Midbrain (tissue), 1 donor: ENCODE data around the gene IRF5.

Experiments used
- DNase-seq: peaks from one replicate; lab custom pipeline; 2025; lab: John Stamatoyannopoulos, UW

Gene IRF5

DNA sequence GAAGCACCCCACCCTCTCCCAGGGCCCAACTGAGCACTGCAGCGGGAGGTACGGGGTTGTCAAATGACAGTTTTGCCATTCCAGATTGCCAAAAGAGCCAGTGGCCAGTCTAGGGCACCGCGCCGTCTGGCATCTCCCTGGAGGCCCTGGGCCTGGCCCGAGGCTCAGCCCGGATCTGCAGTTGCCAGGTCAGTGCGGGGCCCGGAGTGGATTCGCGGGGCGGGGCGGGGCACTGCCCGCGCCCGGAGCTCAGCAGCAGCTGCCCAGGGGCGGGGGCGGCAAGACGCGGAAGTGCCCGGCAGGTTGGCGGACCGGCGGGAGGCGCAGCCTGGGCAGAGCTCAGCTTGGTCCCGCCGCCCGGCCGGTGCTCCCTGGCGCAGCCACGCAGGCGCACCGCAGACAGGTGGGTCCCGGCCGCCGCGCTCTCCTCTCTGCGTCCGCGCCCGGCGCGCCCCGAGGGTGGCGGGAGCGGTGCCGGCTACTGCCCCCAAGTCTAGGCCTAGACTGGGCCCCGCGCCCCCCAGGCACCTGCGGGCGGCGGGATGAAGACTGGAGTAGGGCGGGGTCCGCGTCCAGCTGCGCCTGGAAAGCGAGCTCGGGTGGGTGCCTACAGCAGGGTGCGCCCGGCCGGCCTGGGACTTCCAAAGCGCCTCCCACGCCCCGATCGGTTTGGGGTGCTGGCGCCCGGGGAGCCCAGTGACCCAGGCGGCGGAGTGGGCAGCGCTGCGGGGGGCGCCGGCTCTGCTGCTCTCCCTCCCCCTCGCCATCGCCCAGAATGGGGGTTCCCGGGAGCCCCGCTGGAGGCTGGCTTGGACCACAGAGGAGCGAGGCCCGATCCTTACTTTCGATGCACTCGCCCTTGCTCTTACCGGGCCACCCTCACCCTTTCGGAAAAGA lies at the start of gene IRF5:
TSS of gene IRF5 (plus strand) at position 281 of the 897 bp plus-strand sequence. CDS start 4,155 bp downstream, outside the sequence.
- DNase-seq, result peak; percentile 13

DNA sequence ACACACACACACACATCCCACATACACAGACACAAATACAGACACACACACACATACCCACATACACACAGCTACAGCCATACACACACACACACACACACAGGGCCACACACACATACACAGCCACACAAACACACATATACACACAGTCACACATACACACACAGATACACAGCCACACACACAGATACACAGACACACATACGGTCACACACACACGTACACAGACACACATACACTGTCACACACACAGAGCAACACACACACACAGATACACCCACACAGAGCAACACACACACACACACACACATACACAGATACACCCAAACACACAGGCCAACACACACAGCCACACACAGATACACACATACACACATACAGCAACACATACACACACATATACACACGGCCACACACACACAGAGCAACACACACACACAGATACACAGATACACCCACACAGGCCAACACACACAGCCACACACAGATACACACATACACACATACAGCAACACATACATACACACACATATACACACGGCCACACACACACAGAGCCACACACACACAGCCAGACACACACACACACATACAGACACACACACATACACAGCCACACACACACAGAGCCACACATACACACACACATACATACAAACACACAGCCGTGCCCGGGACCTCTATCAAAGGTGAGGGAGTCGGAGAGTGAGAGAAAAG lies 49.5 kb upstream of the IRF5 start:
- no peak for DNase-seq

- no peak for DNase-seq
These were observed 49.0 kb upstream of the IRF5 start for GRCh38 chr7:128888756-128889095.

DNA sequence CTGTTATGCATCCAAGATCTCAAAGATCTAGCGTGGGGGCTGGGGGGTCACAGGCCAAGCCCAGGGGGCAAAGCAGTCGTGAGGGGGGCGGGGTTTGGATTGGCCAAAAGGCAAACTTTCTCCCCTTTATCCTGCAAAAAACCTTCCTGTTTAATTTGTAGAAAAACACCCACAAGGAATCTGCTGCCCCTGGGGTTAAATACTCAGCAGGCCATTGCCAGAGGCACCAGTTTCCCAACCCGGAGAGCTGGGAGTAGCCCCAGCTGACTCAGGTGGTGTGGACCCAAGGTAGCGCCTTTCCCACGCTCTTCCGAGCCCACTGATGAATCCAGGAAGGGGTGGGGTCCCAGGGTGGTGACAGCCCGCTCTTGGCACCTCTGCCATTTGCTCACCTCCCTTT lies 48.6 kb upstream of the IRF5 start:
- no peak for DNase-seq

GRCh38 chr7:128890306-128891109 lies 47.2 kb upstream of the IRF5 start:
- DNase-seq, result no peak

GRCh38 chr7:128891110-128891941 lies 46.4 kb upstream of the IRF5 start:
- DNase-seq, result no peak

GRCh38 chr7:128891942-128892269 lies 45.8 kb upstream of the IRF5 start:
- no peak for DNase-seq

DNA sequence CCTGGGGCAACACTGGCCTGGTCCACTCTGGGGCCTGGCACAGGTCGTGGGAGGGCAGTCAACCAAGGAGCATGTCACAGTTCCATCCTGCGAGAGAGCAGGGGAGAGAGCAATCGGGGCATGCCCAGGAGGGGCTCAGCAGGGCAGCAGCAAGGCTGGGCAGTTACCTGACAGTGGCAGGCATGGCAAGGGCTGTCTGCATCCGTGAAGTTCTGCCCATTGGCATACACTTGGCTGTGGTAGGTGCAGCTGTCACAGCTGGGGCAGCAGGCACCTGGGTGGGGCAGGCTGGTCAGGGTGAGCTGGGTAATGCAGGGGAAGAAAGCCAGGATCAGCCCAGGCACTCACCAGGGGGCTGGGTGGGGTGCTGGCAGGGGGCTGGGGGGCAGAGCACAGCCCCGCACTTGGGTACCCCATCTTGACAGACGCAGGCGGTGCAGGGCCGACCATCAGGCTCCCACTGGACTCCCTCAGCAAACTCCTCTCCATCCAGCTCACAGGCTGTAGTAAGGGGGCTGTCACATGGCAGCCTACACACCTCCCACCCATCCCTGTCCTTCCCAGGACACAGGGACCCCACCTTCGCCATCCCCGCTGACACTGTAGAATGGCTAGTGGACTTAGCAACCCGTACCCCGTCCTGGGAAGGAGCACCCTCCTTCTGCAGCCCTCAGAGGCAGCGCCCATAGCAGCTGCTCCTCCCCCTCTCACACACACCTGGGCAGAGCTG lies 45.0 kb upstream of the IRF5 start:
- no peak for DNase-seq

DNA sequence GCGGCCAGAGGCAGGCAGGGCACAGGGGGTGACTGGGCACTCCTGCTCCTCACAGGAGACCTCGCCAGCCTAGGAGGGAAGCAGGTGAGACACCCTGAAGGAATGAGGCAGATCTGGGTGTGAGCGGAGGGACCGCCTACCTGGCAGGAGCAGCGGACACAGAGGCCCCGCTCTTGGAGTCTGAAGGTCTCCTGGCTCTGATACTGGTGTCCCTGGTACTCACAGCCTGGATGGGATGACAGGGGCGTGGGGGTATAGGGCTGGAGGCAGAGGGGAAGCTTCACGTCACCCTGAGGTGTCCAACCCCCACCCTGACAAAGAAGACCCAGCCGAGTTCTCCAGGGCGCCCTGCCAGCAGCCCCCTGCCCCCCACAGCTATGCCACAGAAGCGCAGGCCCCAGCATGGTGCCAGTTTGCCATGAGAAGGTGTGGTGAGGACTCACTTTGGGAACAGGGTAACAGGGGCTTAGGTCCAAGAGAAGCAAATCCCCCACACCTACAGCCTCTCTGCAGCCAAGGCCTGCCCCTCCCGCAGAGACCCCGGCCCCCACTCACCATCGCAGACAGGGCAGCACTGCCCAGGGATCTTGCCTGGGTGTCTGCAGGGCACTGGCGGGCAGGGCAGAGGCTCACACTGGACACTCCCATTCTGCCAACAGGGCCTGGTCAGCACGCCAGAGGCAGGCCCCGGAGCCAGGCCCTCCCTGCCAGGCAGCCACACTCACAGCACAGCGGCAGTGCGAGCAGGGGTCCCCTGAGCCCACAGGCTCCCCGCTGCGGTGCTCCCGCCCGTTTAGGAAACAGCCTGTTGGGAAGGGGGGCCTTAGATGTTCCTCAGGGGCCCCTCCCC lies 44.3 kb upstream of the IRF5 start:
- DNase-seq, result no peak

- DNase-seq, result no peak
These were observed 43.7 kb upstream of the IRF5 start for GRCh38 chr7:128894101-128894440.

DNA sequence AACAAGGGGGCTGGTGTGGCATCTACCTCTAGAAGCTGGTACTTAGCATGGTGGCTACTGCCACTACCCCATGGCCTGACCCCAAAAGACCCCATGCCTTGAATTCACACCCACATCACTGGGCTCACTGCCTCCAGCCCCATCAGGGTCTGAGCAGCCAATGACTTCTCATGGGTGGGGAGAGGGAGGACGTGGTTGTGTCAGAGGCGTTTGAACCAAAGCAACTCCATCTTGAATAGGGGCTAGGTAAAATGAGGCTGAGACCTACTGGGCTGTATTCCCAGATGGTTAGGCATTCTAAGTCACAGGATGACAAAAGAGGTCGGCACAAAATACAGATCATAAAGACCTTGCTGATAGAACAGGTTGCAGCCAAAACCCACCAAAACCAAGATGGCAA lies 42.4 kb upstream of the IRF5 start:
- no peak for DNase-seq

DNA sequence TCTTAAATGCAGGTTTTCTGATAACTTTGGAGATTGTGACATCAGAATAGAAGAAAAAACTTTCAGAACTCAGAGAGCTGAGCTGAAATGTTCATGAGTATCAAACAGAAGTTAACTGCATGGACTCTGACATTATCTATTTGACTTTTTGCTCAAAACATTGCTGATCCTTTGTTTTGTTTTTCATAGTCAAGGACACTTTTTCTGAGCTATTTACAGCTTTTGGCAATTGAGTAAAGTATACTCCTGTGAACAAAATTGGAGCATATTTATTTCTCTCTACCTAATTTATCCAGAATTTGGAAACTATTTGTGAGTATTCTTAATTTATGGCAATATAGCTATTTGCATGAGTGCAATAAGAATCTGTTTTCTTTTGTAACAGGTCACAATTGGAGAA lies 38.3 kb upstream of the IRF5 start:
- DNase-seq, result no peak

DNA sequence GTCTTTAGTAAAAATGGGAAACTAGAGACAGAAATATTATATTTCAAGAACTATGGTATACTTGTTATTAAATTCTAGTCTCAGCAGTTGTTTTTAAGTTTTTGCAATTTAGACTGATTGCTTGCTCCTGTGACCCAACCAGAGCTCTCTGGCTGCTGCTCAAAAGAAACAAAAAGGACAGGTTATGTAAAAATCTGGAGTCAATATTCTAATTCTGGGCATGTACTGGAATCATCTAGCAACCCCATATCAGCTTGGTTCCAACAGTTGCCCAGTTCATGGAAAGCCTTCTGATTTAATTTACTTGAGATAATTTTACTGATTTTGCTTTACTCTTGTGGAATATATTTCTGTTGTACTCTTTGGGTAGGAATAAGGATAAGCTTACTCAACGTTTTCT lies 37.5 kb upstream of the IRF5 start:
- DNase-seq, result no peak

GRCh38 chr7:128902761-128903585 lies 34.8 kb upstream of the IRF5 start:
- no peak for DNase-seq

GRCh38 chr7:128903621-128904361 lies 33.9 kb upstream of the IRF5 start:
- DNase-seq, result no peak

GRCh38 chr7:128904381-128905197 lies 33.1 kb upstream of the IRF5 start:
- peak; percentile 26 for DNase-seq

DNA sequence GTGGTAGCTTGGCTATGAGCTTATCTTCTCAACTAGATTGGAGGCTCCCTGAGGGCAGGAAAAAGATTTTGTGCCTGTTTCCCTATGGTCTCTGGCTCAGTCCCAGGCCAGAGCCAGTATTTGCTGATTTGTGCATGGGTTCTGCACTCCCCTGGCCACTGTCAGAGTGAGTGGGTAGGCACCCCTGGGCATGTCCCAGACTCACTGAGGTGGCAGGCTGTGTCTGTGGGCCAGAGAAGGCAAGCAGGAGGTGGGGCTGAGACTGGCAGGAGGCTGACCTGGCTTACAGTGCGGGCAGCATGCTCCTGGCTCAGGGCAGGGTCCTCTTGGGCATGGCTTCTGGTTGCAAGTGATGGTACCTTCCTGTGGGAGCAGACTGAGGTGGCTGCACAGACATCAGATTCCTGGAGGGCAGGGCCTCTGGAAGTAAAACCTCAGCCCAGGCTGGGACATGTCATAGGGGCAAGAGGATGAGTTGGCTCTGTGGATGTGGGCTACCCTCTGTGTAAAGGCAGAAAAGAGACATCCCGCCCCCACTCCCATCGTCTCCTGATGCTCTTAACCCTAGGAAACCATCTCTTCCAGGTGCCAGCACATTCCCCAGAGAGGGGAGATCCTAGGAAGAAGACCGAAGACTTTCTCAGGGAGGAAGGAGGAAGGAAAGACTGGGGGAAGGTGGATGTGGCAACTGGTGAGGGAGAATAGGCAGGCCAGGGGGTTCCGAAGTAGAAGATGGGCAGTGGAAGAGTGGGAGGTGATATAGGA lies 31.5 kb upstream of the IRF5 start:
- no peak for DNase-seq
